Dermis blood vessel endothelial cell (primary cell): ENCODE results near the gene PANK4. TPM values are rescaled to one million over a fixed set of nuclear protein-coding genes. Genes with fewer than 3 reads are reported as not detected.

ENCODE experiments used
- DNase-seq: peaks from one replicate; pipeline ENCODE4 v3.0.0; 2010
- total RNA-seq: library from RNA; depleted of rRNA; stranded (reverse); fragments of >200 nt; gene quantifications from 2 replicates; pipeline ENCODE4 v1.2.3, GENCODE V29; 2014

PANK4 gene
- total RNA-seq, 1 donor from 2014 or later, result 24.7 TPM

GRCh38 chr1:2544093-2544874, 17.9 kb upstream of the PANK4 start:
- DNase-seq, result no peak

GRCh38 chr1:2543543-2544092, 17.2 kb upstream of the PANK4 start:
- DNase-seq, result no peak

- no peak for DNase-seq
Measured at GRCh38 chr1:2542246-2542915, 16.0 kb upstream of the PANK4 start.

GRCh38 chr1:2541619-2542245, 15.3 kb upstream of the PANK4 start:
- DNase-seq, result no peak

- no peak for DNase-seq
Measured at GRCh38 chr1:2540816-2541492, 14.6 kb upstream of the PANK4 start.

- DNase-seq, result no peak
Measured at GRCh38 chr1:2539312-2539907, 13.0 kb upstream of the PANK4 start.

- DNase-seq, result no peak
Measured at GRCh38 chr1:2538872-2539271, 12.5 kb upstream of the PANK4 start.

- no peak for DNase-seq
Measured at GRCh38 chr1:2538376-2538775, 12.0 kb upstream of the PANK4 start.

- no peak for DNase-seq
Measured at GRCh38 chr1:2537784-2538115, 11.4 kb upstream of the PANK4 start.

- no peak for DNase-seq
Measured at GRCh38 chr1:2535981-2536380, 9.6 kb upstream of the PANK4 start.

- no peak for DNase-seq
Measured at GRCh38 chr1:2535455-2535854, 9.1 kb upstream of the PANK4 start.

GRCh38 chr1:2534687-2535441, 8.5 kb upstream of the PANK4 start:
- DNase-seq, result peak; percentile 53

- no peak for DNase-seq
Measured at GRCh38 chr1:2534315-2534686, 7.9 kb upstream of the PANK4 start.

GRCh38 chr1:2533365-2533764, 7.0 kb upstream of the PANK4 start:
- no peak for DNase-seq

GRCh38 chr1:2532485-2533160, 6.2 kb upstream of the PANK4 start:
- no peak for DNase-seq

- DNase-seq, result no peak
Measured at GRCh38 chr1:2530513-2531361, 4.3 kb upstream of the PANK4 start.

GRCh38 chr1:2529784-2530512, 3.6 kb upstream of the PANK4 start, which contains the start of gene HES5:
Gene HES5, minus strand, starts transcription at chr1:2530263. Its CDS starts 99 bp downstream, at chr1:2530164.
- DNase-seq, result peak; percentile 48

GRCh38 chr1:2528966-2529783, 2.8 kb upstream of the PANK4 start:
- peak; percentile 24 for DNase-seq

- no peak for DNase-seq
Measured at GRCh38 chr1:2528611-2528965, 2.2 kb upstream of the PANK4 start.
